HG02588 (cell line): Measurements from ENCODE around the gene TRAF3.

Experiments used
- ATAC-seq: cut with Tn5 transposase; IDR thresholded peaks from one replicate; pipeline ENCODE4 v1.9.1; 2021; ENCODE audit warnings: mild to moderate bottlenecking, moderate library complexity; ENCODE audit not compliant: unreplicated experiment

The TRAF3 gene, protein sequence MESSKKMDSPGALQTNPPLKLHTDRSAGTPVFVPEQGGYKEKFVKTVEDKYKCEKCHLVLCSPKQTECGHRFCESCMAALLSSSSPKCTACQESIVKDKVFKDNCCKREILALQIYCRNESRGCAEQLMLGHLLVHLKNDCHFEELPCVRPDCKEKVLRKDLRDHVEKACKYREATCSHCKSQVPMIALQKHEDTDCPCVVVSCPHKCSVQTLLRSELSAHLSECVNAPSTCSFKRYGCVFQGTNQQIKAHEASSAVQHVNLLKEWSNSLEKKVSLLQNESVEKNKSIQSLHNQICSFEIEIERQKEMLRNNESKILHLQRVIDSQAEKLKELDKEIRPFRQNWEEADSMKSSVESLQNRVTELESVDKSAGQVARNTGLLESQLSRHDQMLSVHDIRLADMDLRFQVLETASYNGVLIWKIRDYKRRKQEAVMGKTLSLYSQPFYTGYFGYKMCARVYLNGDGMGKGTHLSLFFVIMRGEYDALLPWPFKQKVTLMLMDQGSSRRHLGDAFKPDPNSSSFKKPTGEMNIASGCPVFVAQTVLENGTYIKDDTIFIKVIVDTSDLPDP

DNA sequence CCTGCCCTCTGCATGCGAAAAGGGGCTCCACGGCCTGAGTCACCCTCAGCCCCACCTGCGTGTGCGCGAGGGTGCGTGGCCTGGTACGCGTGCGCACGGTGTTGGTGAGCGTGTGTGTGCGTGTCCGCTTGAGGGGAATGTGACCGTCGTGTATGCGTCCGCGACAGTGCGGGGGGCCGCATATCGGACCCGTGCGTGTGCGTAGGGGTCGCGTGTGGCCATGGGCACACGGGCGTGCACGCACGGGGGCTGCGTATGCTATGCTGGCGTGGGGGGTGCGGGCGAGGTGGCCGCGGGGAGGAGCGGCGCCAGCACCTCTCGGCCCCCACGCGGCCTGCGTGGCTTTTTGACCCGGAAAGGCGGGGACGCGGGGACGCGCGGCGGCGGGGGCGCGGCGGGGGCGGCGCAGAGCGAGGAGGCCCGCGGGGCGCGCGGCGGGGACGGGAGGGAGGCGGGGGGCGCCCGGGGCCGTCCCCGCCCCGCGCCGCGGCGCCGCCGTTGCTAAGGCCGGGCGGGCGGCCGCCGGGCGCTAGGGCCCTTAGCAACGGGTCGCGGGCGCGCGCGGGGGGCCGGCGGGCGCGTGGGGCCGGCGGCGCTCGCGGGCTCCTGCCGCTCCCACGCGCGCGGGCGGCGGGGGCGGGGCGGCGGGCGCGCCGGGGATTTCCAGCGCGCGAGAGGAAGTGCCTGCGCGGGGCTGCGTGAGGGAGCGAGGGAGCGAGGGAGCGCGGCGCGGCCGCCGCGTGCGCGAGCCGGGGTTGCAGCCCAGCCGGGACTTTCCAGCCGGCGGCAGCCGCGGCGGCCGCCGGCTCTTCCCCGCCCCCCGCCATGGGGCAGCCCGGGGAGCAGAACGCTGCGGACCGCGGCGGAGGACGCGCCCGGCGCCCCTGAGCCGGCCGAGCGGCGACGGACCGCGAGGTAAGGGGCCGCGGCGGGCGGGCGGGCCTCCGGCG is at the start of gene TRAF3:
Gene TRAF3, plus strand, starts transcription at position 689 of the 950 bp plus-strand sequence. CDS start 92,753 bp downstream, outside the sequence.
- ATAC-seq: peak; percentile 57

DNA sequence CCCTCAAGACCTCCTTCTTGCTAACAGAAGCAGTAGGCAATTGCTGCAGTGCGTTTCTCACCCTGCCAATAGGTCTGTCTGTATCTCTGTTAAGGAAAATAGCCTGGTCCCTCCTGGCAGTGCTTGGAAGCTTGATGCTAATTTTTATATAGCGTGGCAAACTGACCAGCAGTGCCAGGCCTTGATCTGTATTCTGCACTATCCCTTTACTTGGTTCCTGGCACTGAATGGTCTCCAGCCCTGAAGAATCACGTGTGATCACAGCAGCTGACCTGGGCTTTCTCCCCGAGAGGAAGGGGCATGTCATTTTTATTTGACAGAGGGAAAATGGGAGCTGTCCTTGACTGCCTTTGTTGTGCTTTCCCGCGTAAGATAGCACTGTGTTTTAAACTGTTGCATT is 48.7 kb upstream of the TRAF3 start:
- ATAC-seq: no peak

DNA sequence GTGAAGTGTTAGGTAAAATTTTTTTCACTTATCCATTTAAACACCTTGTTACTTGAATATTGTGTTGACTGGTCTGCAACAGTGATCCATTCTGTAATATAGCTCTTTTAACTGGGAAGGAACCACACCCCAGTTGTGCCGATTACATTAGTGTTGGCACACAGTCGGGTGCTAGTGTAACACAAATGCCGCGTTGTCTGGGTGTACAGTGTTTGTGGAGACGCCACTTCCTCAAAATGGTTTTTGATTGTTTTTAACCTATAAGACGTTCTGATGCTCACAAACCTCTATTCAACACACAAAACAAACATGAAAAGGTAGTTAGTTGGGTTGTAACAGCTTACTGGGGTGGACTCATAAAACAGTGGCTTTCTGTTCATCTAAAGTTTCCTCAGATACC is 48.0 kb upstream of the TRAF3 start:
- no peak for ATAC-seq

DNA sequence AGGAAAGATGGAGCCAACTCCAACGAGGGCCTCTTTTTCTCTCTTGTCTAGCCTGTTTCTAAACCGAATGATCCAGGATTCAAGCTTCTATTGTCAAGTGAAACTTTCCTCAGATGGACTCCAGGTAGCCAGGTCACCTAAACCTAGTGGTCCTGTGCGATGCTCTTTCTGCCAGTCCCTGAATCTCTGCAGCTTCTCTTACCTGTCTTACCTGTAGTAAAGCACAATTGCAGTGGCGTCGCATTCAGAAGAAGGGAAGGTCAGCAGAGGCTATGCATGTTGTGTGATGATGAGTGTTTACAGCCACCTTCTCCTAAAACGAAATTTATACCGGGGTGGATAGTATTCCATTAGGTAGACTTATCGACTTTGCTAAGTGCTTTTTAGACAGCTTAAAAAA is 47.4 kb upstream of the TRAF3 start:
- no peak for ATAC-seq

DNA sequence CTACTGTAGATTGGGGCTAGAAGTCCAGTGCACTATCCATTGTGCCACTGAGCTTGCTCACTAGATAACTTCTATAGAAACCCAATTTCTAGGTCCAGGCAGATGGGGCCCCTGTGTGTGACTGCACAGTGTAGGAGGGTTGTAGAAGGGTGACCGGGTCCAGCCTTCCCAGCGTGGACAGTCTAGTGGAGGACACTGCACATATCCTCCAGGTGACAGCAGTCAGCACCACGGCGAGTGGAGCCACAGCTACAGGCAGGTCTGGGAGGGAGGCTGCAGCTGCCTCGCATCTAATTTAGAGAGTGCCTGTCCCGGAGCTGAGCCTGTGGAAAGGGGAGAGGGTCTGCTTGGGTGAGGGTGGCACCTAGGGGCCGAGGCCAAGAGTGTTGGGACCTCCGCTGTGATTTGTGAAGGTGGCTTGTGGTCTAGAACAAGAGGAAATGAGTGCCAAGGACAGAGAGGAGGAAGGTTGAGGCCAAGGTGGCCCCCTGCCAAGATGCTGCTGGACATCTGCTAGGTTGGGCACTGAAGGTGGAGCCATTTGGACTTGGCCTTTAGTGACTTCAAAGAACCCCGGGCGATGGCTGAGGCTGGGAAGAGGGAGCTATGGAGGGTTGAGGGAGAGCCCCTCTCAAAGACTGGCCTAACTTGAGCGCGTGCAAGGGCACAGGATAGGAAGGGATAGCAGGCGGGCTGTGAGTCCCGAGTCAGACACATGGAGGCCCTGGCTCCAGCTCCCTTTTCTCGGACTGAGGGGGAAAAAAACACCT is 46.0 kb upstream of the TRAF3 start:
- no peak for ATAC-seq

DNA sequence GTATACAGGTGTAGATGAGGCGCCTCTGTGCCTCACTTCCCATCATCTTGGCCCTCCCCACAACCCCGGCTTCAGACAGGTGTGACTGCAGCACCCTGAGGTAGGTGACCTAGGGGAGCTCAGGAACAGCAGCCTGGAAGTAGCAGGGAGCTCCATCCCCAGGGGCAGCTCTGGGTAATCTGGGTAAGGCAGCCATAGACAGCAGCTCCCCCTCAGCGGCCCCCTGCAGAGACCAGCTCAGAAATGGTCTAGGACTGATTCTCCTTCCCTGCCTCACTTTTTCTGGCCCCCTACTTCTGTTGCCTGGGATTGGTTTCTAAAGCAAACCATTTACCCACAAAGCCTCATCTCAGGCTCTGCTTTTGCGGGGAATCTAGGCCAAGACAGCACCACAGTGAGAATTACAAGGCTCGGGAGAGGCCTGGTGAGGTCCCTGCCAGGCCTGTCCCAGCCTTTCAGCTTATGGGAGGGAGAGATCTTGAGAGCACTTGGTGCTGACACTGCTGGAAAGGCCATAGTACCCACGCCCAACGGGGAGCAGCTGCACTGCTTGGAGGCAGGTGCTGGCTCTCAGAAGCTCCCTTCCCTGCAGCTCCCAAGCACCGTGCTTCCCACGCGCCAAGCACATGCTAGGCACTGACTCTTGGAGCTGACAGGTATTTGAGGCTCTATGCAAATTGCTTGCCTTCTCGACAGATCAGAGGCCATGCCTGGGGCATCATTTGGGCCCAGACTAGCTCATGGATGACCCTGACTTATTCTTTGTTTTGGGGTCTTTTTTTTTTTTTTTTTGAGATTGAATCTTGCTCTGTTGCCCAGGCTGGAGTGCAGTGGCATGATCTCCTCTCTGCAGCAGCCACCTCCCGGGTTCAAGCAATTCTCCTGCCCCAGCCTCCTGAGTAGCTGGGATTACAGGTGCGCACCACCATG is 45.1 kb upstream of the TRAF3 start:
- ATAC-seq: no peak

DNA sequence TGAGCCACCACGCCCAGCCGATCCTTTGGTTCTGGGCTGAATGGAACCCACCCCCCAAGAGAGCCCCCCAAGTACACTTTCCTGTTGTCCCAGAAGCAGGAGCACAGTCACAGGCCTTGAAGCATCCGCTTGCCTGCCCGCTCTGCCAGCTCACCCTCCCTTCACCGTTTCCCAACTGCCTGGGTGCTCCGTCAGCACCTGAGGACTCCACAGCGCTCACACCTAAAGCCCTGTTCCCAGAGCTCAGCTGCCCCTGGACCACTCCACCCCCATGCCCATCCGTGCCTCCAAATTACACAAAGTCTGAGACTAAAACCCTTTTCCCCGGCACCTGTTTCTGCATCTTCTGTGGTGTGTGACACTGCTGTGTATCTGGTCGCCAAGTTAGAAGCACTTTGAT is 44.3 kb upstream of the TRAF3 start:
- ATAC-seq: no peak

DNA sequence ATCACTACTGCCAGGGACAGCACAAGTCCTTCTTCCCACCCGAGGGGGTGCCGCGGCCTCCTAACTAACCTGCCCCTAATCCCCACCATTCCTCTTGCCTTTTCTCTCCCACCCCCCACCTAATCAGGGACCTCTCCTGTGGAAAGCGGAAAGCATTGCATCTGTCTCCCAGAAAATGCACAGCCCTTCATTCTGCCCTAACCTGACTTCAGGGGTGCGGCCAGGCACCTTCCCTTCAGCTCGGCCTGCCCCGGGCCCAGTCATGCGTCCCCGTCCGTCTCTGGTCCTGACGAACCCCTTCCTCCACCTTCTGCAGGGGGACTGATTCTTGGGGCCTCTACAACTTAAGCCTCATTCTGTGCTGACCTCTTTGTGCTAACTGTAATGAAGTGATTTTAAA is 43.9 kb upstream of the TRAF3 start:
- ATAC-seq: no peak

DNA sequence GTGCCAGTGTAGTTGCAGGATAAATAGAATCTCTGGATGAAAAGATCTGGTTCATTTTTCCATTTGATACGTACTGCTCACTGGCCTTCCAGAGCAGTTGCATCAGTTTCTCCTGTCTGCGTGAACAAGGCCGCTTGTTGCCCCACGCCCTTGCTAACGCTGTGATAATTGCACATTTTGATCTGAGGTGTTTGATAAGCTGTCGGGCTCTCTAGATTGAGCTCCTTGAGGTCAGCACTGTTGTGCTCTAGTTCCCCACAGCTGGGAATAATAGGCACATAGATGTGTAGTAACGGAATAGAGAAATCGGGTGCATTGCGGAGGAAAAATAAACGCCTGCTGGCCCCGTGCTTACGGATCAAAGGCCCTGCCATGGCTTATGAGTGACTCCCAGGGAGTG is 42.8 kb upstream of the TRAF3 start:
- no peak for ATAC-seq

DNA sequence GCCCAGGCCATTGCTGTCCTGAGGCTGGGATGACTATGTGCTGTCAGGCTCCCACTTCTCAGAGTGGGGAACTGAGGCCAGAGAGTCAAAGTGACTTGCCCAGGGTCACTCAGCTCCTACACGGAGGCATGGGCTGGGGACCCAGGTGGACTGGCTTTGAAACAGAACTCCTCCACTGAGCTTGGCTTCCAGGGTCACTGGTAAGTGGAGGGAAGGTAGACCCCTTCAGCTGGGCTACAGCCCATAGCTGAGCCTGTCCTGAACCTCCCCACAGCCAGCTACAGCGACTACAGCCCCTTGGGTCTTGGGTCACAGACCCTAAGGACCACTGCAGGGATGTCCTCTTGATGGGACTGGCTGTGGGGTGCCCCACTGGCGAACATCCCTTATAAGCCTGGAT is 40.3 kb upstream of the TRAF3 start:
- no peak for ATAC-seq

DNA sequence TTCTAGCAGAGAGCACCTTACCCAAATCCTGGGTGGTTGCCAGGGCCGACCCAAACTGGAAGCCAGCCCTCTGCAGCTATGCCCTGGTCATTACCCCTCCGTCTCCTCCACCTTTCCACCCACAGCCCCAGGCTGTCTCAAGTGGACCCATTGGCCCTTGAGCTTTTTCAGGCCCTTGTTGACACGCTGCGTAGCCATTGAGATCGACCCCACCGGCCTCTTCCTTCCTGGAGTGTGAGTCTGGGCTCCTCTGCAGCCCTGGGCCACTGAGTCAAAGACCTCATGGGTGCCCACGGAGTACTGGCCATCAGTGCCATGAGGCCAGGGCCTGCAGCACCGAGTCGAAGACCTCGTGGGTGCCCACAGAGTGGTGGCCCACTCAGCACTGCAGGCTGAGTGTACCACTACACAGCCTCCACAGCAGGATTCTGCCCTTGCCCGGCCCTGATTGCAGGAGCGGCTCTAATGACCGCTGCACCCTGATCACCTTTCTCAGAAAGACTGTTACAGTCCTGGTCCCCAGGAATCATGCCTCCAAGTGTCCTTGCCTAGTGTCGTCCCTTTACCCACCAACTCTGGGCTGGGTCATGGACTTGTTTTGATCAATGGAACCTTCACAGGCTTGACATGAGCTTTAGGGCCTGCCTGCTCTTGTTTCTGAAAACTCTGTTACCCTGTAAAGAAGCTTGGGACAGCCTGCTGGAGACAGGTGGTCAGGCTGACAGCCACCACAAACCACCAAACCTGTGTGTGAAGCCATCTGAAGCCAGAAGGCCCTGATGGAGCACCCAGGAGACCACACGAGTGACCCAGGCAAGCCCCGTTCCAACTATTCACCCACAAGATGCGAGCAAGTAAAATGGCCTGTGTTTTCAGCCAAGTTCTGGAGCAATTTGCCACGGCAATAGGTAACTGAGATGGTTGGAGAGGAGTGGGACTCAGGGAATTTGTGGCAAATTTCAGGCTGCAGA is 39.6 kb upstream of the TRAF3 start:
- no peak for ATAC-seq

DNA sequence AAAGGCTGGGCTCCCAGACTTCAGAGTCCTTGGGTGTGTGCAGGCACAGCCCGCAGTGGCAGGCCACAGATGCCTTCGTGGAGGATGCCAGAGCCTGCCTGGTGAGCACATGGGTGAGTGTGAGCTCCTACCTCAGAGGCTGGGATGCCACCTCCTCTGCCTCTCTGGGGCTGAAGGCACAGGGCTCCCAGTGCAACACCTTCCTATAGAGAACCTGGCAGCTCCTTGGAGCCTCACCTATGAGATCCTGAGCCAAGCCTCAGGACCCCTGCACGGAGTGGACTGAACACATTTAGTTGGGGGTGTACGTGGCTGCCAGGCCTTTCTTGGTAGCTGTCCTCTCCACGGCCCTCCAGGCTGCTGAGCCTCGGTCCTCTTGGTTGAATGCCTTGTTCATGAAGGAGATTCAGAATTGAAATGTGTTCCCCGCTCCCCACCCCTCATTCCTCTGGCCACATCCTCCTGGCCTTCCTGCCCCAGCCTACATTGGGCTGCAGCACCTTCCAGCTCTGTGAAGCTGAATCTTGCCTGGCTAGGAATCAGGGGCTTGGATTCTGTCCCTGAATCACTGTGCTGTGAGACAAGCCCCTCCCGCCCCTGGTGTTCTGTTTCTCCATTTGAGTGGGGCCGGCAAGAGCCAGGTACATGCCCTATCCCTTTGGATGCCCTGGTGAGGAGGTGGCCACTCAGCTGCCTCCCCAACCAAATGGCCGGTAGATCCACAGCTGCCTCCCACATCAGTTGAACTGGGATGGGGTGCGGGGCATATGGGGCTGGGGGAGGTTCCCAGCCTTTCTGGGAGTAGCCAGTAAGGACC is 38.7 kb upstream of the TRAF3 start:
- no peak for ATAC-seq

DNA sequence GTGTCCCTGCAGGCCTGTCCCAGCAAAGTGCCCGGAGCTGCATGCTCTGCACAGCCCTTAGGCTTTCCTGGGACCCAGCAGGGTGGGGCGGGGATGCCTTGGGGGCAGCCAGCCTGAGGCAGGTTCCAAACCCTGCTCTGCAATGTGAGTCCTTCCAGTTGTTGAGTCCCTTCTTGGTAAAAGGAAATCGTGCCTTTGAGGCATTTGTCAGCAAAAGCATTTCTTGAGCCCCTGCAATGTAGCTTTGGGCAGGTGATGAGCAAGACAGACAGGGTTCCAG is 38.1 kb upstream of the TRAF3 start:
- no peak for ATAC-seq

DNA sequence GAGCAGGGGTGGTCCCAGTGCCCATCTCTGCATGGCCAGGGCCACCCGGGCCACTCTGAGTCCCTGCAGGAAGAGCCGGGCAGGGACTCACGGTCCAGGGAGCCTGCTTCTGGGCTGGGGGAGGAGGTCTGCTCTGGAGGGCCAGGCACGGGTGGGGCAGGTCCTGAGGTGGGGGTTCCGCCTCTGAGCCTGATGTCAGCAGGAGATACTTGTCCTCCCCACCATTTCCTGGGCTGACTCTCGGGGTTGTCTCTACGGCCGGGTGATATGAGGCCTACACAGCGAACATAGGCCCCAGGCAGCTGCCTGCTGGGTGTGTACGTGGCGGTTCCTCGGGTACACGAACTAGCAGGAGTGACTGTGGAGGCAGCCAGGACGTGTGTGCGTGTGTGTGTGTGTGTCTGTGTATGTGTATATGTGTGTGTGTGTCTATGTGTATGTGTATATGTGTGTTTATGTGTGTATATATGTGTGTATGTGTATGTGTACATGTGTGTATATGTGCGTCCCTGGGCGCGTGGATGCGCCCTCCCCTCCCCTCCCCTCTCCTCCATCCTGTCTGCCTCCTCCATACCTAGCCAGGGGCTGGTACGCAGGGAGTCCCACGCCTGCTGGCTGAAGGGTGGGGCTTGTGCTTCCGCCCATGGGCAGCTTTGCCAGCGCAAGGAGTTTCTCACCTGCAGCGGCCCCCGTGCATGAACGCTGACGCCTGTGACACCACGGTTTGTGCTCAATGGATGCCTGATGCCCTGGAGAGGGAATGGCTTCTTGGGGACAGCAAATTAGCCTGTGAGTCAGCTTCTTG is 30.4 kb upstream of the TRAF3 start:
- ATAC-seq: no peak

DNA sequence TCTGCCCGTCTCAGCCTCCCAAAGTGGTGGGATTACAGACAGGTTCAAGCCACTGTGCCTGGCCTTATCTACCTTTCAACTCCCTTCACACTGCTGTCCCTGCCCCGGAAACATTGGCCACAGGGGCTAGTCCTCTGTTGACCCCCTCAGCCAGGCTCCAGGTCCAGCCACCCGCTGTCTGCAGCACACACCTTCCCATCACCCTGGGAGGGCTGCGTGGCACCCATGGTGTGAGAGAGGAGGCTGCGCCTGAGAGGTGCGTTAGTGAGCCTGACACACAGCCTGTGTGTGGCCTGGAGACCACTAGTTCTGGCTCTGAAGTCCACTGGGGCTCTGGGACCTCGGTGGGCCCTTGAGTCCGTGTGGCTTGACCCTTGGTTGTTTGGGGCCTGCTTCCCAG is 28.4 kb upstream of the TRAF3 start:
- ATAC-seq: no peak

DNA sequence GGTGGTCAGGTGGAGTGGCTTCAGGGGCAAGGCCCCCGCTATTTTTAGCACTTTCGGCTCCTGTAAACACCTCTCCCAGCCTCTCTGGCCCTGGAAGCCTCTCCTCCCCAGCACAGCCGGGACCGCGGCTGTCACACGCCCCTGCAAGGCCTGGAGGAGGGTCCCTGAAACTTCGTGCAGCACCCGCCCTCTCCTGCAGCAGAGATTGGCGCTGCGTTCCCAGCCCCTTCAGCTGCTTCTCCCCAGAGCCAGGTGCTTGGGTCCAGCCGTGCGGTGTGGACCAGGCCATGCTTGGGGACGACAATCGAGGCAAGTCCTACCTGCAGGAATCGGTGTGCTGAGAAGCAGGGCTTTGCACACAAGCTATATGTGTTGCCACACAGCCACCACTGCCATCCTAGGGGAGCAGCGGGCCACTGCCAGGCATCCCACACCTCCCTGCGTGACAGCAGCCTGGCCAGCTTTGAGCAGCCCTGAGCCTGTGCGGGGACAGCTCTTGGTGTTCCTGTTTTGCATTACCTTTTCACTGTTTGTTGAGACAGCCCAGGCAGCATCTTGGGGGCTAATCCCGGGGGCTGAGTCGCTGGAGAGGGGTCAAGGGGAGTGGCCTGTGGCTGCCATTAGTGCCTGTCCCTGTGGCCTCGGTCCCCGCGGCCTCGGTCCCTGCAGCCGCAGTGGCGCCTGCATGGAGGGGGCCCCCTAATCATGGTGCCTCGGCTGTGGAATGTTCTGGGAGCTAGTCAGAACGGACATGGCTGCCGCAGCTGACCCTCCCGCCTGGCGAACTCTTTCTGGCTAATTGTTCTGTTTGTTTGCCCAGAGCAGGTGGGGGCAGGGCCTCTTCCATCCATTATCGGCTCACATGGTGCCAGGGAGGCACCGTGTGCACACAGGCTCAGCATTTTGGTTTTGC is 27.6 kb upstream of the TRAF3 start:
- no peak for ATAC-seq
